Pancreas (tissue), 10 donors: Measurements from ENCODE around the gene RANGAP1. TPM values are rescaled to one million over a fixed set of nuclear protein-coding genes. Genes with fewer than 3 reads are reported as not detected.

Experiments used
- ATAC-seq, 4 donors: fragments of 200-7000 bp; cut with Tn5 transposase; one replicate each; pipeline versions ENCODE4 v1.8.0 to v1.9.1; 2020; ENCODE audit warnings: mild to moderate bottlenecking in 4 of 4, moderate library complexity in 4 of 4
- DNase-seq, 6 donors: peaks; one replicate each; pipeline ENCODE4 v3.0.0-alpha.2; 2020
- FAIRE-seq: peaks from 2 replicates; lab custom pipeline; 2012; peaks lifted over from hg19 to GRCh38; lab: Jason Lieb, UNC
- H3K27ac ChIP-seq, 4 donors: fragments of 200-600 bp; sonication (generic); 1 replicate in 3 of 4; 2 replicates in 1 of 4; pipeline versions ENCODE4 v1.5.0 to v1.8.0; 2020
- H3K27me3 ChIP-seq, 4 donors: fragments of 200-600 bp; one replicate each; pipeline ENCODE4 v1.8.0; 2021
- H3K36me3 ChIP-seq, 3 donors: fragments of 200-600 bp; sonication (generic) in 1 of 3; one replicate each; pipeline versions ENCODE4 v1.5.0 to v1.8.0; 2020 to 2021
- H3K4me1 ChIP-seq, 3 donors: fragments of 200-600 bp; one replicate each; pipeline ENCODE4 v1.8.0; 2021
- H3K4me3 ChIP-seq, 4 donors: fragments of 200-600 bp; sonication (generic) in 2 of 4; one replicate each; pipeline versions ENCODE4 v1.5.0 to v1.8.0; 2020 to 2021
- H3K9me3 ChIP-seq, 4 donors: fragments of 200-600 bp; one replicate each; pipeline ENCODE4 v1.8.0; 2021
- WGBS, 2 donors: extraction: QIAGEN DNeasy Blood & Tissue Kit; methylation state at CpG; one replicate each; pipeline ENCODE4 v1.1.7; 2013; 5-methylcytosine and 5-hydroxymethylcytosine counted together
- intact Hi-C, 3 donors: fragments of 100-400 bp; cut with DNase I; formaldehyde crosslinking; loops; one replicate each; pipeline versions ENCODE4 v1.11.1 to v1.14.2; 2022
- polyA plus RNA-seq, 2 donors: library from polyadenylated mRNA; stranded (reverse); fragments of 200-250 nt; gene quantifications; one replicate each; pipeline ENCODE4 v1.2.3, GENCODE V29; 2013
- total RNA-seq, 6 donors: library from RNA; stranded (reverse); fragmentation: NEBNext Ultra II Directional in 4 of 6; extraction: Animal tissue kit (Norgen Biotek cat#: 25700) in 4 of 6; gene quantifications; one replicate each; pipeline versions ENCODE4 v1.2.1 to v1.2.4, GENCODE V29; 2021 to 2023
- TF ChIP-seq, protein P1 (sequence below), 4 donors: fragments of 200-600 bp; sonication (generic) in 3 of 4; IDR thresholded peaks; one replicate each; pipeline versions ENCODE4 v1.5.0 to v1.8.0; 2021; ENCODE audit warnings: antibody characterized with exemption in 4 of 4
- donor health status: healthy with polysubstance abuse.
- donor health status: DM: no; HTN: no; CAD: no; lungs with moderate emphysema.
- donor health status: DM: no; HTN: no; CAD: no.
- donor health status: control.
- donor health status: control.
- donor health status: Bipolar disorder and iron deficiency.
- donor health status: DM: yes; HTN: yes; CAD: no.
- donor health status: DM: no; HTN: no; CAD: no.
- donor health status: DM: no; HTN: no; CAD: no.
- donor health status: DM: yes; HTN: yes; CAD: no.

The RANGAP1 gene
- total and polyA plus RNA-seq, 8 donors, result 26.8 to 87.9 (median 32.8) TPM

DNA sequence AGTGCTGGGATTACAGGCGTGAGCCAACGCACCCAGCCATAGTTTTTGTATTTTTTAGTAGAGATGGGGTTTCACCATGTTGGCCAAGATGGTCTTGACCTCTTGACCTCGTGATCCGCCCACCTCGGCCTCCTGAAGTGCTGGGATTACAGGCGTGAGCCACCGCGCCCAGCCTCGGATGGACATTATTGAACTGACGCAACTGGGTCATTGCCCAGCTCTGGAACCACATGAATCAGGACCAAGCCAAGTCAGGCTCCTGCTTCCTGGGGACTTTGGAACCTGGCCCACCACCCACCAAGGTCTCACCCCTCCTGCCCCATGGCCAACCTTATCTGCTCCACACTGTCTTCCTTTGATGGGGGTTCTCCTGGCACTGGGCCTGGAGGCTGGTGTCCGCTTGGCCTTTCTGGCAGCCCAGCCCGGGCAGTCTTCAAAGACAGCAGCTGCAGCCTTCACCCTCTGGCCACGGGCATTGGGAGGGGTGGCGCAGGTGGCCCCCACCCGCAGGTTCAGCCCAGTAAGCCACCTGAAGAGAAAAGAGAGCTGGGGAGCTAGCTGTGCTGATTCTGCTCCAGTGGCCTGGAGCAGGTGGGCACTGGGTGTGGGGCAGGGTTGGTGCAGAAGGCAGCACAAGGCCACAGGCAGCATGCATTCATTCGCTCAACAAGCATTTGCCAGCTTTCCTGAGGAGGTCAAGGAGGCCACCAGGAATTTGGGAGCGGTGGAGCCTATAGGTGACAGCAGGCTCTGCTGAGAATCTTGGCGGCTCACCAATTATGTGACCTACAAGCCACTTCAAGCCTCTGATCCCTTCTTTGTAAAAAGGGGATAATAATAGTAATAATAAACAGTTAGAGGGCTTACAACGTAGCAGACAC is 50.9 kb downstream of the RANGAP1 start:
- intact Hi-C loops, result loop anchor here in 2 of 3 donors (10.0 kb wide), 1 partner anchor 310 kb away; no protein-coding TSS in a partner anchor
- no peak for ATAC-seq
- H3K36me3 ChIP-seq, result no peaks in the 10 kb centered on the region
- no peaks in the 10 kb centered on the region for H3K27me3 ChIP-seq
- no peak for FAIRE-seq
- 77 to 80% methylated on average over 19 of the region's 19 CpGs for WGBS, 2 donors
- no peak overlapping the region for H3K4me3 ChIP-seq
- no peak for DNase-seq
- H3K27ac ChIP-seq, result no peak overlapping the region
- TF ChIP-seq, protein P1, sequence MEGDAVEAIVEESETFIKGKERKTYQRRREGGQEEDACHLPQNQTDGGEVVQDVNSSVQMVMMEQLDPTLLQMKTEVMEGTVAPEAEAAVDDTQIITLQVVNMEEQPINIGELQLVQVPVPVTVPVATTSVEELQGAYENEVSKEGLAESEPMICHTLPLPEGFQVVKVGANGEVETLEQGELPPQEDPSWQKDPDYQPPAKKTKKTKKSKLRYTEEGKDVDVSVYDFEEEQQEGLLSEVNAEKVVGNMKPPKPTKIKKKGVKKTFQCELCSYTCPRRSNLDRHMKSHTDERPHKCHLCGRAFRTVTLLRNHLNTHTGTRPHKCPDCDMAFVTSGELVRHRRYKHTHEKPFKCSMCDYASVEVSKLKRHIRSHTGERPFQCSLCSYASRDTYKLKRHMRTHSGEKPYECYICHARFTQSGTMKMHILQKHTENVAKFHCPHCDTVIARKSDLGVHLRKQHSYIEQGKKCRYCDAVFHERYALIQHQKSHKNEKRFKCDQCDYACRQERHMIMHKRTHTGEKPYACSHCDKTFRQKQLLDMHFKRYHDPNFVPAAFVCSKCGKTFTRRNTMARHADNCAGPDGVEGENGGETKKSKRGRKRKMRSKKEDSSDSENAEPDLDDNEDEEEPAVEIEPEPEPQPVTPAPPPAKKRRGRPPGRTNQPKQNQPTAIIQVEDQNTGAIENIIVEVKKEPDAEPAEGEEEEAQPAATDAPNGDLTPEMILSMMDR (IDR thresholded peaks at IDR 0.05), result no peak
- H3K9me3 ChIP-seq, result no peaks in the 10 kb centered on the region
- H3K4me1 ChIP-seq, result peaks cover 5 to 10% (median 8%) of the 10 kb centered on the region in 3 donors

DNA sequence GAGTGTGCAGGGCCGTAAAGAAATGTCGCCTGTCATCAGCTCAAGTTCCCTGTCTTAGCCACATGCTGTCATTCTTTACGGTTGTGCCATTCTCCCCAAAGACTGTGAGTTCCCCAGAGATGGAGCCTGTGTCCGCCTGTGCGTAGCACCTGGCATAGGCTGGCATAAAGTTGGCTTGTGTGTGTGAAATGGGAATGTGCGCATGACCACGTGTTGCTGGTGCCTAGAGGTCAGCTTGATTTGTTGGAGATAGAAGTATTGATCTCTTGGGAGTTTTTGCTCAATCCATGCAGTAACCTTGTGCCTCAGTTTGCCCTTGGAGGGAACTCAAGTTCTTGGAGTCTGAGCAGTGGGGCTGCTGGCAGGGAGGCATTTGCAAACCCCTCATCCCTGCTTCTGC is 54.6 kb downstream of the RANGAP1 start:
- FAIRE-seq, result no peak
- no peaks in the 10 kb centered on the region for H3K4me1 ChIP-seq
- no peaks in the 10 kb centered on the region for H3K9me3 ChIP-seq
- intact Hi-C loops, result loop anchor here in 2 of 3 donors (10.0 kb wide), 1 partner anchor 307 kb away; no protein-coding TSS in a partner anchor
- H3K27ac ChIP-seq, result no peak overlapping the region
- H3K36me3 ChIP-seq, result peaks cover 0 to 12% (median 9%) of the 10 kb centered on the region in 3 donors
- no peak overlapping the region for H3K4me3 ChIP-seq
- WGBS, 2 donors, result 73 to 84% methylated on average over 7 of the region's 7 CpGs
- TF ChIP-seq, protein P1 (IDR thresholded peaks at IDR 0.05), result no peak
- no peaks in the 10 kb centered on the region for H3K27me3 ChIP-seq
- ATAC-seq, result no peak
- DNase-seq, result no peak

DNA sequence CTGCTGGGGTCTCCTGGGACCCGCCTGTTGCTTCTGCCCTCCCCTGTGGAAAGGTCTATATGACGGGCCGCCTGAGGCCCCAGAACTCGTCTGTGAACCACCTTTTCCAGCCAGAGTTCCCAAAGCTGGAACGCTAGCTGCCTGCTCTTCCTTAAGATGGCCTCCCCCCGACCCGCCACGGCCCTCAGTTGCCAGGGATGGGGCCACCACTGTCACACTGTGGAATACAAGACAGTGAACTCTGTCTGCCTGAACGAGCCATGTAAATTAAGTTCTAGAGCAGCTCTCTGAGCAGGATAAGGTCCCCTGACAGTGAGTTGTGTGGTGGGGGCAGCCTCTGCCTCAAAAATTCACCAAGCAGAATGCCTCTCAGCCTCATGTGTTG is 55.6 kb downstream of the RANGAP1 start:
- Histone ChIP-seq H3K36me3 (peaks cover 0 to 18% (median 9%) of the 10 kb centered on the region in 3 donors), H3K4me3 (no peak overlapping the region), H3K4me1 (no peaks in the 10 kb centered on the region), H3K9me3 (no peaks in the 10 kb centered on the region), H3K27ac (no peak overlapping the region), H3K27me3 (no peaks in the 10 kb centered on the region)
- TF ChIP-seq, protein P1 (IDR thresholded peaks at IDR 0.05), result no peak
- DNase-seq (no peak), FAIRE-seq (no peak), ATAC-seq (no peak)
- intact Hi-C loops, result loop anchor here in 2 of 3 donors (10.0 kb wide), 1 partner anchor 306 kb away; no protein-coding TSS in a partner anchor
- WGBS, 2 donors, result 88 to 90% methylated on average over 9 of the region's 9 CpGs

DNA sequence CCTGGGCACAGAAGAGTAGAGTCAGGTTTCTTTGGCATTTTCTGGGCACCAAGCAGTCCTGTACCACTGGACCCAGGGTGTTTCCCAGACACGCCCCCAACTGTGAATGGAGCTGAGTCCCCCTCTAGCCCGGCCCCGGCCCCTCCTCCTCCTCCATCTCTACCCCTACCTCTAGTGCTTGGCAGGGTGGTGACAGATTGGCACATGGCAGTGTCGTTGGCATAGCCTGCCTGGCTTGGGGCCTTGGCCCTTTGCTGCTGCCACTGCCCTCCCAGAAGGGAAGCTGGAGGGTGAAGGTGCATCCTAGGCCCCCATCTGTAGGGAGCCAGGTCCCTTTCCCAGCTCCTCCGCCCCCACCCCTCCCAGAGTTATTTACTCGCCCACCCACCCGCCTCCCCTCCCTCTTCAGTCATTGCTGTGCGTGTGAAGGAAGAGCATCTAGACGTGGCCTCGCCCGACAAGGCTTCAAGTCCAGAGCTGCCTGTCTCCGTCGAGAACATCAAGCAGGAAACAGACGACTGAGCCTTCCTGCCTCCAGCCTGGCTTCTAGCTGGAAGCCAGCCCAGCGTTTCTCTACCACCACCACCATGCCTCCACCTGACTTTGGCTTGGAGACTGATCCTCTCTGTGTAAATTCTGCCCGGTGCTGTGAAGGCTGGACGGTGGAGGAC is 56.1 kb downstream of the RANGAP1 start:
- H3K9me3 ChIP-seq, result no peaks in the 10 kb centered on the region
- intact Hi-C loops, result loop anchor here in 2 of 3 donors (10.0 kb wide), 1 partner anchor 305 kb away; no protein-coding TSS in a partner anchor
- WGBS, 2 donors, result 78 to 83% methylated on average over 16 to 17 of the region's 17 CpGs
- ATAC-seq, result no peak
- H3K4me3 ChIP-seq, result no peak overlapping the region
- H3K36me3 ChIP-seq, result peaks cover 0 to 18% (median 9%) of the 10 kb centered on the region in 3 donors
- no peaks in the 10 kb centered on the region for H3K4me1 ChIP-seq
- DNase-seq, result no peak
- no peaks in the 10 kb centered on the region for H3K27me3 ChIP-seq
- TF ChIP-seq, protein P1 (IDR thresholded peaks at IDR 0.05), result no peak
- H3K27ac ChIP-seq, result no peak overlapping the region
- no peak for FAIRE-seq
